ENCODE data around the gene ABLIM2.

Gene ABLIM2

GRCh38 chr4:8087921-8088495 lies 70.6 kb downstream of the ABLIM2 start:
- DNase-seq (ENCODE audit: low read depth in 2 of 3, low spot score in 1 of 3), result no peak

DNA sequence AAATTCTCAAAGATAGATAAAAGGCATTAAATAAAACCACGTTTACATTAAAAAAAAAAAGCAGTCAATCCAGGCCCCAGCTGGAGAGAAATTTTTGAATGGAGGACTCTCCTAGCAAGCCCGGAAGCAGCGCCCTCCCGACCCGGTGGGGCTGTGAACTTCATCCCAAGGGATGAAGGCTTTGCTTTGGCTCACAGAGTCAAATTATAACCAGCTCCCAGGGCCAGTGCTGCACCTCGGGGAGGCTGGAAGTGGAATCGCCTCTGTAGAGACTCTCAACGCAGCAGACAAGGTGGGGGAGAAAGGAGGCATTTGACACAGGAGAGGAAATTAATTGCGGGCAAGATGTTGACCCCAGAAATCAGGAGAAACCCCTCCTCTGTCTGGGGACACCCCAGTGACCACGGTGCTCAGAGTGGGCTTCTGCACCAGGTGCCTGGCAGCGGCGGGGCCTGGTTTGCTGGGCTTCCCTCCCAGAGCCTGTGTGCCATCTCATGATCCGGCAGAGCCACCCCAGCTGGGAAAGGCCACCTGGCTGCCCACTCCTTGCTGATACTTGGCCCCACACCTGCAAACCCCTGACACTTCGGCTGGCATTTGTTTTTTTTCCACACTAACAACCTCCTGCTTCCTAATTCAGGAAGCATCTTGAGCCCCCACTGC lies 71.7 kb downstream of the ABLIM2 start:
- no peak for DNase-seq (ENCODE audit: low read depth in 2 of 3, low spot score in 1 of 3)

DNA sequence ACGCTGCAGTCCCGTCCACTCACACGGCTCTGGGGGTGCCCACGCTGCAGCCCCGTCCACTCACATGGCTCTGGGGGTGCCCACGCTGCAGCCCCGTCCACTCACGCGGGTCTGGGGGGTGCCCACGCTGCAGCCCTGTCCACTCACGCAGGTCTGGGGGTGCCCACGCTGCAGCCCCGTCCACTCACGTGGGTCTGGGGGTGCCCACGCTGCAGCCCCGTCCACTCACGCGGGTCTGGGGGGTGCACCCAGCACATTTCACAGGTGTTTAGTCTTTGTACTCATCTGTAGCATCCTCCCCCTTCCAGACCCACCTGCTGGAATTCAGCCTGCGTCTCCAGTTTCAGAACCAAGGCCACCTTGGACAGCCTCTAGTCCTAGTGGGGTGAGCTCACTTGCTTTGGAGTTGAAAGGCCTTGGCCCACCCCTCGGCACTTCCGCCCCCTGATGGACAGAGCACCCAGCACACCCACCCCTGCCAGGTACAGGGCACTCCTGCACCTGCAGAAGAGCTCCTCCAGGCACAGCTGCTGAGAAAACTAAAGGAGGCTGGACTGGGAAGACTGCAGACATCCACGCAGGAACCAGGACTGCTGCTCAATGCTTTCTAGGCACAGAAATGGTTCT lies 73.0 kb downstream of the ABLIM2 start:
- DNase-seq (ENCODE audit: low read depth in 2 of 3, low spot score in 1 of 3), result no peak

DNA sequence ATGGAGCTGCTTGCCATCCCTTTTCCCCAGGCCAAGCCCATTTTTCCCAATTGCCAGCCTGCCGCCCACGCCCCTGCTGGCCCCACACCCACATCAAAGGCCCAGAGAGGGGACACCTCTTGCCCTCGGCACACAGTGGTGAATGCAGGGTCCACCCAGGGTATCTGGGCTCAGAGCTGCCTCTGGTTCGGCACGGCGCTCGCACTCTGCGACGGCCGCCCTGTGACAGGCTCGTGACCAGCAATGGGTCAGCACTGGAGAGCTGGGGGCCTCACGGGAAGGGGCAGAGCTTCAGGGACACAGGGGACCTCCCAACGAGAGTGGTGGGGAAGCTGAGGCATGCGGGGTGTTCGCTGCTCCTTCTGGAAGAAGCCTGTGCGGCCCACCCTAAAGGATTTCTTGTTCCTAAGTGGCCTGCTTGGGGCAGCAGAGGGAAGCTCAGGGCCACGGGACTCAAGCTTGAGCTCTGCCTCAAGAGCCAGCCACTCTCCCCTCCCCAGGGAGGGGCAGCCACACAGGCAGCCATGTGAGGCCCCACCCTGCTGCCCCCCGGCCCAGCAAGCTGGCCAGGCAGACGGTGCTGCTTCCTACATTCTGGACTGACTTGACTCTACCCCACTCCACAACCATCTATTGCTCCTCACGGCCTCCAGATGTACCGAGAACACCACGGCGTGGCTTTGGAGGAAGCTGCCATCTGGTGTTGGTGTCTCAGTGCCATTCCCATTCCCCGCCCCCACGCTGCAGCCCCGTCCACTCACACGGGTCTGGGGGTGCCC lies 73.7 kb downstream of the ABLIM2 start:
- DNase-seq (ENCODE audit: low read depth in 2 of 3, low spot score in 1 of 3), result no peak

GRCh38 chr4:8084031-8084660 lies 74.5 kb downstream of the ABLIM2 start:
- DNase-seq (ENCODE audit: low read depth in 2 of 3, low spot score in 1 of 3), result no peak

GRCh38 chr4:8083086-8083825 lies 75.4 kb downstream of the ABLIM2 start:
- DNase-seq (ENCODE audit: low read depth in 2 of 3, low spot score in 1 of 3), result no peak

- DNase-seq (ENCODE audit: low read depth in 2 of 3, low spot score in 1 of 3), result no peak
Measured at GRCh38 chr4:8082517-8083055, 76.0 kb downstream of the ABLIM2 start.

GRCh38 chr4:8081621-8082516 lies 76.7 kb downstream of the ABLIM2 start:
- DNase-seq (ENCODE audit: low read depth in 2 of 3, low spot score in 1 of 3), result no peak

GRCh38 chr4:8081171-8081570 lies 77.4 kb downstream of the ABLIM2 start:
- DNase-seq (ENCODE audit: low read depth in 2 of 3, low spot score in 1 of 3), result no peak

DNA sequence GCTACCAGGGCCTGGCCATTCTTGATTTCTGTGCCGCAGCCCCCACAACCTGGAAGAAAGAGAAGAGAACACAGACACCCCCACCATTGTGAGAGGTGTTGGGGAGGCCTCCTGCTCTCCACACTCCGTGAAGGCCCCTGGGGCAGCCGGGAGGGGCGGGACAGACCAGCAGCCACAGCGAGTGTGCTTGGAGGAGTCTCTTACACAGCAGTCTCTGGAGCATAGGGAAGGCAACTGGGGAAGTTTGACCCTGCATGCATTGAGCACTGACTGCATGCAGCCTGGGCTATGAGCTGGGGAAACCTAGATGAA lies 77.9 kb downstream of the ABLIM2 start:
- DNase-seq (ENCODE audit: low read depth in 2 of 3, low spot score in 1 of 3), result no peak

DNA sequence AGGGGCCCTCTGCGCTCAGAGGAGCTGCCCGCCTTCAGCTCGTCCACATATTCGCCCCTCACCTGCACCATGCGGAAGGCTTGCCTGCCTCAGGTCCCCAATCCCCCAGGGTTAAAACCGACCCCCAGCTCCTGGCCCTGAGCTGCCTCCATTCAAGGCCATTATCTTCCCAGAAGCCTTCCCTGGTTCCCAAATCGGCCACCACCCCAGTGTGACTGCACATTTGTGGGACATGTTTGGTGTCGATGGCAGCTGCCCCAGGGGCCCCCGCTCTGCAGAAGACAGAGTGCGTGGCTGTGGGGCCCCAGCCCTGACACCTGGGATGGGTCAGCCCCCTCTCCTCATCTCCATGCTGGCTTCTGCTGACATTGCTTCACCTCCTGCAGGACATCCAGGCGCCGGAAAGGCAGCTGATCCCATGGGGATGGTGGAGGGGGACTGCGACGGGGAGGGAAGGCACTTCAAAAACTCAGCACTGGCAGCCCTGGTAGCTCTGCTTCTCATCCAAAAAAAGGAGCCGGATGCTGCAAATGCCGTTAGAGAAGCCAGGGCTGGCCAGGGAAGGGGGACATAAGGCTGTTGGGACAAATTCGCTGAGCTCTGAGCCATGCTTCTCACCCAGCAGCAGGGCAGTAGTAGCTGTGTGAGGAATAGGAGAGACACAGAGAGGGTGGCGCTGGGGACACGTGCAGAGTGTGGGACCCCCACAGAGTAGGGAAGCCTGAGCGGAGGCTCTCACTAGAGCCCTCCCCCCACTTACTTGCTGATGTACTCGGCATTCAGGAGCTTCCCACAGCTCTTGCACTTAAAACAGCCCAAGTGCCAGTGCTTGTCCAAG lies 78.5 kb downstream of the ABLIM2 start:
- DNase-seq (ENCODE audit: low read depth in 2 of 3, low spot score in 1 of 3), result no peak

GRCh38 chr4:8079031-8079885 lies 79.4 kb downstream of the ABLIM2 start:
- no peak for DNase-seq (ENCODE audit: low read depth in 2 of 3, low spot score in 1 of 3)

DNA sequence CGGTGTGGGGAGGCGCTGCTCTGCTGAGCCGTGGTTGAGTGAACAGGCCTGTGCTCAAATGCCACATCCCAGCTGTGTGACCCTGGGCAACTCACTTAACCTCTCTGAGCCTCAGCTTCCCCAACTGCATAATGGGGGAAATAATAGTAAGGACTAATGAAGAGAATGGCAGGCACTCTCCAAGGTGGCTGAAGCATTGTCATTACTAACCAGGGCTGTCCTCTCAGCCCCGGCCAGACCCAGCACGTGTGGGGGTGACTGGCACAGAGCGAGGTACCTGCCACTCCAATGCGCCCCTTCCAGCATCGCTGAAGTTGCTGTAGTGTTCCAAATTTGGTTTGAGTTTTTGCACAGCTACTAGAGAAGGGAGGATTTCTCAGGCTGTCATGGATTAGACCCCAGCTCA lies 80.0 kb downstream of the ABLIM2 start:
- DNase-seq (ENCODE audit: low read depth in 2 of 3, low spot score in 1 of 3), result no peak

- DNase-seq (ENCODE audit: low read depth in 2 of 3, low spot score in 1 of 3), result no peak
Measured at GRCh38 chr4:8078109-8078494, 80.5 kb downstream of the ABLIM2 start.

DNA sequence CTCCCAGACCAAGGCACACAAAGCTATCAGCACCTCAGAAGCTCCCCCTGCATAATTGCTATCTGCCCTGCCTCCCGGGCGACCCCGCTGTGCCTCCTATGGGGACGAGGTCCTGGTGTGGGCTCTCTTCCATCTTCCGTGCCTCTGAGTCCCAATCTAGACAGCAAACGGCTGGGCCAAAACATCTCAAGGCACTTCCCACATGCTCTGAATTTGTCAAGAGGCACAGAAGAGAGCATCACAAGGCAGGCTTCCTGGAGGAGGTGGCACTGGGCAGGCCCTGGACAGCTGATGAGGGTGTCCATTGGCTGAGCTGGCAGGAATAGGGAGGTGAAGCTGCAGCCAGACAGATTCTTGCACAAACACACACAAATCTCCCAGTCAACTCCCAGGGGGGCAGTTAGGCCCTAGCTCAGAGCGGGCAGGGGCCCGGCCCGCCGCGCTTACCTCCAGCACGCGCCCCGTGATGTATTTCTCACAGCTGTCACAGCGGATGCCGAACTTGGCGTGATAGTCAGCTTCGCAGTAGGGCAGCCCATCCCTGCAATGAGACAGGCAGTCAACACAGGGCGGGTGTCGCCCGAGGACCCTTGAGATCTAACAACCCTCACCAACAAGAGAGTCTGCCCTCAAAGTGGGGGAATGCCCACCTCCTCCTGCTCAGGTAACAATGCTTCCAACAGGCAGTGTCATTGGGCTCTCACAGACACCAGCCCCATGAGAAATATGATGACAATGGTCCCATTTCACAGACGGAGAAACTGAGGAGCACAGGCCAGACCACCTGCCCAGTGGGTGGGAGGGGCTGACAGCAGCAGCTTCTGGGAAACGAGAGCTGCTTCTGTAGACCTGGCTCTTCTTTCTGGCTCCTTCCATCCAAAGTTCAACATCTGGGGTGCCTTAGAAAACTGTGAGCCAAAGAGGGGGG lies 81.2 kb downstream of the ABLIM2 start:
- no peak for DNase-seq (ENCODE audit: low read depth in 2 of 3, low spot score in 1 of 3)

DNA sequence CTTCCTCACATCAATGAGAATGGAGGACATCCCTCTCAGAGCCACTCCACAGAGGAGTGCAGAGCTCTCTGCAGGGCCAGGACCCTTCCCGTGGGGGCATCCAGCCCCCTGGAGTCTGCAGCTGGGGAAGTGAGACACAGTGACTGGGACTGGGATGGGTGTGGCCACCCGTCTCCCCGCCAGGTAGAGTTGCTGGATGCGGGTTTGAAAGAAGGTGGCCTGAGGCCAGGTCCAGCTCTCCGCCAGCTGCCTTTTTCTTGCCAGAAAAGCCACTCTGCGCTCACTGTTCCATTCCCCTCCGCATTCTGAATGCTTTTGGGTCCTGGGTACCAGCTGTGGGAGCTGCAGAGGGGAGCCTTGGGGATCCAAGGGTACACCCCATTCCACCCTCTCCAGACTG lies 82.6 kb downstream of the ABLIM2 start:
- DNase-seq (ENCODE audit: low read depth in 2 of 3, low spot score in 1 of 3), result no peak
